Heart right ventricle (tissue), 16 donors: ENCODE data around the gene DGKB. TPM values are rescaled to one million over a fixed set of nuclear protein-coding genes. Genes with fewer than 3 reads are reported as not detected.

Source experiments
- ATAC-seq, 8 donors: fragments of 200-7000 bp; cut with Tn5 transposase; one replicate each; pipeline ENCODE4 v1.9.1; 2020; ENCODE audit warnings: mild to moderate bottlenecking in 8 of 8, moderate library complexity in 8 of 8, moderate number of reproducible peaks in 1 of 8
- DNase-seq, 2 donors: peaks; one replicate each; pipeline ENCODE4 v3.0.0-alpha.2; 2020
- H3K27ac ChIP-seq, 10 donors: fragments of 200-600 bp; sonication (generic) in 2 of 10; one replicate each; pipeline versions ENCODE4 v1.5.0 to v1.8.0; 2020 to 2022; ENCODE audit warnings: mild to moderate bottlenecking in 3 of 10
- H3K27me3 ChIP-seq, 7 donors: fragments of 200-600 bp; one replicate each; pipeline ENCODE4 v1.8.0; 2021 to 2022; ENCODE audit warnings: mild to moderate bottlenecking in 2 of 7
- H3K36me3 ChIP-seq, 9 donors: fragments of 200-600 bp; sonication (generic) in 1 of 9; one replicate each; pipeline versions ENCODE4 v1.5.0 to v1.8.0; 2020 to 2022; ENCODE audit warnings: mild to moderate bottlenecking in 2 of 9
- H3K4me1 ChIP-seq, 9 donors: fragments of 200-600 bp; sonication (generic) in 1 of 9; one replicate each; pipeline versions ENCODE4 v1.5.0 to v1.8.0; 2020 to 2022; ENCODE audit warnings: mild to moderate bottlenecking in 4 of 9
- H3K4me3 ChIP-seq, 10 donors: fragments of 200-600 bp; sonication (generic) in 2 of 10; one replicate each; pipeline versions ENCODE4 v1.5.0 to v1.8.0; 2020 to 2022; ENCODE audit warnings: mild to moderate bottlenecking in 7 of 10, moderate library complexity in 2 of 10
- H3K9me3 ChIP-seq, 11 donors: fragments of 200-600 bp in 10 of 11; sonication (generic) in 2 of 11; one replicate each; pipeline versions ENCODE4 v1.5.0 to v1.8.0; 2013 to 2022; ENCODE audit warnings: mild to moderate bottlenecking in 2 of 11, control low read depth in 1 of 11, moderate library complexity in 1 of 11
- WGBS, 2 donors: extraction: QIAGEN DNeasy Blood & Tissue Kit; methylation state at CpG; one replicate each; pipeline ENCODE4 v1.1.7; 2013; ENCODE audit warnings: inconsistent platforms in 1 of 2; 5-methylcytosine and 5-hydroxymethylcytosine counted together
- intact Hi-C, 10 donors: fragments of 100-400 bp; cut with DNase I; formaldehyde crosslinking; loops; one replicate each; pipeline versions ENCODE4 v1.11.1 to v1.14.2; 2022
- polyA plus RNA-seq, 2 donors: library from polyadenylated mRNA; stranded (reverse); fragments of 200-250 nt; gene quantifications; one replicate each; pipeline ENCODE4 v1.2.3, GENCODE V29; 2013
- total RNA-seq, 10 donors: library from RNA; stranded (reverse); fragmentation: NEBNext Ultra II Directional in 3 of 10; extraction: Animal tissue kit (Norgen Biotek cat#: 25700) in 3 of 10; gene quantifications; one replicate each; pipeline versions ENCODE4 v1.2.1 to v1.2.4, GENCODE V29; 2021 to 2023
- TF ChIP-seq, protein P1 (sequence below), 9 donors: fragments of 200-600 bp; sonication (generic) in 2 of 9; IDR thresholded peaks; one replicate each; pipeline versions ENCODE4 v1.5.0 to v1.8.0; 2021 to 2022; ENCODE audit warnings: antibody characterized with exemption in 9 of 9, mild to moderate bottlenecking in 5 of 9, moderate library complexity in 1 of 9
- donor health status: Arrhythmogenic right ventricular cardiomyopathy.
- donor health status: ischemic (EF 13 %, LVEDD 7.1; RV severe dilation, severe dysfunction).
- donor health status: healthy with polysubstance abuse.
- donor health status: DM: no; HTN: yes; CAD: no.
- donor health status: DM: no; HTN: no; CAD: no.
- donor health status: ischemic (EF 25% LVEDD 6.9; RV normal size, moderate dysfunction).
- donor health status: ischemic (EF 25% LVEDD 5.7; RV mildly dilated, moderate dysfunction).
- donor health status: healthy.
- donor health status: DM: yes; HTN: yes; CAD: no.
- donor health status: Ischemic cardiomyopathy.
- donor health status: ischemic (EF 35%, LVEDD 5.7; RV mildly dilated, moderate dysfunction).
- donor health status: nonischemic (EF 11% LVEDD 7.7; RV severe dilation, severe dysfunction).
- donor health status: DM: yes; HTN: yes; CAD: no.
- donor health status: PGD.
- donor health status: ischemic (EF 29% LVEDD 5.4; RV normal size, mild dysfunction).
- donor health status: nonischemic (EF 23%, LVEDD 6.1; RV moderate dilation, normal function).

Gene DGKB
- total and polyA plus RNA-seq, 12 donors: under 0.01 to 1.2 (median 0.77) TPM

DNA sequence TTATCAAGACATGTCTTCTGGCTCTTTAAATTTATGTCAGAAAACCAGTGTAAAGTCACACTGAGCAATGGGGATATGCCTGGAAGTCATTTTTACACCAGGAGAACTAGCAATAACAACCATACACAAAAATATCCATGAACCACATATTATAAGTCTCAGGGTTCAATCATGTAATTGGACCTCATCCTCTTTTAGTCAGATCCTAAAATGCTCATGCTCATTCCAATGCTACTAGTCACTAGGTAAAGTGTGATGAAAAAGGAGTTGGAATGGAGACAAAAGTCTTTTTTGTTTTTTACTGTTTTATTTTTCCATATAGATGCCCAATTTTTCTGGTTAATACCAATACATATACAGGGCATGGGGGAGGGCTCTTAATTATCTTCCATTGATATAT, 306.1 kb downstream of the DGKB start:
- TF ChIP-seq, protein P1, sequence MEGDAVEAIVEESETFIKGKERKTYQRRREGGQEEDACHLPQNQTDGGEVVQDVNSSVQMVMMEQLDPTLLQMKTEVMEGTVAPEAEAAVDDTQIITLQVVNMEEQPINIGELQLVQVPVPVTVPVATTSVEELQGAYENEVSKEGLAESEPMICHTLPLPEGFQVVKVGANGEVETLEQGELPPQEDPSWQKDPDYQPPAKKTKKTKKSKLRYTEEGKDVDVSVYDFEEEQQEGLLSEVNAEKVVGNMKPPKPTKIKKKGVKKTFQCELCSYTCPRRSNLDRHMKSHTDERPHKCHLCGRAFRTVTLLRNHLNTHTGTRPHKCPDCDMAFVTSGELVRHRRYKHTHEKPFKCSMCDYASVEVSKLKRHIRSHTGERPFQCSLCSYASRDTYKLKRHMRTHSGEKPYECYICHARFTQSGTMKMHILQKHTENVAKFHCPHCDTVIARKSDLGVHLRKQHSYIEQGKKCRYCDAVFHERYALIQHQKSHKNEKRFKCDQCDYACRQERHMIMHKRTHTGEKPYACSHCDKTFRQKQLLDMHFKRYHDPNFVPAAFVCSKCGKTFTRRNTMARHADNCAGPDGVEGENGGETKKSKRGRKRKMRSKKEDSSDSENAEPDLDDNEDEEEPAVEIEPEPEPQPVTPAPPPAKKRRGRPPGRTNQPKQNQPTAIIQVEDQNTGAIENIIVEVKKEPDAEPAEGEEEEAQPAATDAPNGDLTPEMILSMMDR (IDR thresholded peaks at IDR 0.05): no peak
- DNase-seq: no peak
- Histone ChIP-seq H3K27ac (no peak overlapping the region), H3K4me1 (peaks cover 0 to 7% (median 0%) of the 10 kb centered on the region in 9 donors), H3K4me3 (no peak overlapping the region), H3K36me3 (no peaks in the 10 kb centered on the region), H3K9me3 (peaks cover 0 to 3% (median 0%) of the 10 kb centered on the region in 11 donors), H3K27me3 (no peaks in the 10 kb centered on the region)
- intact Hi-C loops: no loop called here
- ATAC-seq: no peak

DNA sequence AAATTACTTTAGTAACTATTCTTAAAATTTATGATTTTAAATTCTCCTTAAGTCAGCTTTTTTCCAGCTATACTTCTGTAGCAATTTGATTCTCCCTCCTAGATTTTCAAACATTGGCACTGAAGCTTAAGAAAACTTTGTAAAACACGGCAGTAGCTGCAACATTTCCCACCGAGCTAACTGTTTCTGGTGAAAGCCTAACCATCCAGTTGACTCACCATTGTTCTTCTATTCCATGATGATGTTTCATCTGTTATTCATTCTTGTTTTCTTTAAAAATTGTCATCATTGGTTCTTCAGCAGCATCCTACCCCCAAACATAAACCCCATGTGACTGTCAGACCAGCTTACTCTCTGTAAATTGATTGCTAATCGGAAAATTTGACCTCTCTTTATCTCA, 312.3 kb downstream of the DGKB start:
- TF ChIP-seq, protein P1 (IDR thresholded peaks at IDR 0.05): no peak
- DNase-seq (no peak), ATAC-seq (no peak)
- 80 to 83% methylated on average over 3 of the region's 3 CpGs for WGBS, 2 donors
- peaks cover 0 to 17% (median 11%) of the 10 kb centered on the region in 11 donors for H3K9me3 ChIP-seq
- no peak overlapping the region for H3K4me3 ChIP-seq
- H3K27me3 ChIP-seq: no peaks in the 10 kb centered on the region
- no peaks in the 10 kb centered on the region for H3K36me3 ChIP-seq
- no peak overlapping the region for H3K27ac ChIP-seq
- intact Hi-C loops: no loop called here
- H3K4me1 ChIP-seq: no peaks in the 10 kb centered on the region

GRCh38 chr7:14585232-14585631, 317.3 kb downstream of the DGKB start:
- DNase-seq: no peak
- Histone ChIP-seq H3K4me3 (no peak overlapping the region), H3K4me1 (no peaks in the 10 kb centered on the region), H3K27me3 (no peaks in the 10 kb centered on the region), H3K36me3 (no peaks in the 10 kb centered on the region), H3K27ac (no peak overlapping the region), H3K9me3 (peaks cover 0 to 28% (median 12%) of the 10 kb centered on the region in 11 donors)
- no peak for ATAC-seq
- intact Hi-C loops: no loop called here
- 69 to 77% methylated on average over 2 of the region's 2 CpGs for WGBS, 2 donors
- TF ChIP-seq, protein P1 (IDR thresholded peaks at IDR 0.05): no peak

DNA sequence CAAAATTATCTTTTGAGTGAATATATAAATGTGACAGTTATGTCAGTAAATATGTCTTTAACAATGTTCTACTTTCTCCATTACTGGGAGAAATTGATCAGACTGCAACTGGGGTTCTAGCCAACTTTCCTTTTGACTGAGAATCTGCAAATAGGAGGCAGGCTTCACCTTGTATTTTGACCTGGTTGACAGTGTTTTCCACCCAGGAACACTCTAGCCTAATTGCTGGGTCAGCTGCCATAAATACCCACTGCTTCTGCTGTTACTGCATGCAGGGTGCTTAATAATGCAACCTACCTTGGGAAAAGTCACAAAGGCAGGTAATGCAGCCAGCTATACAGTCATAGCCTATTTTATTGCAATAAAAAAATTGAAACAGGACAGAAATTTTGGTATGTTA, 319.0 kb downstream of the DGKB start:
- ATAC-seq: no peak
- H3K4me3 ChIP-seq: no peak overlapping the region
- peaks cover 0 to 28% (median 12%) of the 10 kb centered on the region in 11 donors for H3K9me3 ChIP-seq
- H3K27ac ChIP-seq: no peak overlapping the region
- DNase-seq: no peak
- TF ChIP-seq, protein P1 (IDR thresholded peaks at IDR 0.05): no peak
- no peaks in the 10 kb centered on the region for H3K27me3 ChIP-seq
- no peaks in the 10 kb centered on the region for H3K4me1 ChIP-seq
- no peaks in the 10 kb centered on the region for H3K36me3 ChIP-seq
- intact Hi-C loops: no loop called here
